Natural killer cell (primary cell): ENCODE data around the gene PCDHA4. TPM values are rescaled to one million over a fixed set of nuclear protein-coding genes. Genes with fewer than 3 reads are reported as not detected.
"Not testable (repeated sequence)": the region's sequence is repeated elsewhere in the genome, so short reads cannot be mapped to it uniquely, and the experiment has no call there.

ENCODE experiments used
- ATAC-seq, 3 donors: fragments of 150-1000 bp in 2 of 3; fragments of 200-7000 bp in 1 of 3; cut with Tn5 transposase; 1 replicate in 1 of 3; 2 replicates in 2 of 3; pipeline ENCODE4 v1.10.0; 2021; ENCODE audit warnings: mild to moderate bottlenecking in 2 of 3, moderate library complexity in 2 of 3
- DNase-seq, 2 donors: peaks; one replicate each; pipeline versions ENCODE4 v3.0.0 to v3.0.0-alpha.2; 2013 to 2021; ENCODE audit warnings: mixed read lengths in 1 of 2
- H3K27ac ChIP-seq: one replicate; pipeline ENCODE4 v1.5.1; 2013; ENCODE audit warnings: mild to moderate bottlenecking, low read length
- H3K27me3 ChIP-seq: one replicate; pipeline ENCODE4 v1.6.1; 2013; ENCODE audit warnings: low read length; ENCODE audit not compliant: control insufficient read depth, insufficient read depth
- H3K36me3 ChIP-seq: one replicate; pipeline ENCODE4 v1.6.1; 2013; ENCODE audit warnings: low read length; ENCODE audit not compliant: control insufficient read depth, insufficient read depth
- H3K4me1 ChIP-seq: one replicate; pipeline ENCODE4 v1.6.1; 2013; ENCODE audit warnings: low read length; ENCODE audit not compliant: control insufficient read depth, insufficient read depth
- H3K4me3 ChIP-seq: one replicate; pipeline ENCODE4 v1.5.1; 2013; ENCODE audit warnings: low read length
- H3K9me3 ChIP-seq: one replicate; pipeline ENCODE4 v1.6.1; 2013; ENCODE audit warnings: low read length; ENCODE audit not compliant: control insufficient read depth, insufficient read depth
- H3K27ac Mint-ChIP-seq, 2 donors: one replicate each; pipeline ENCODE4 v1.8.0; 2022; ENCODE audit warnings: mild to moderate bottlenecking in 2 of 2, mixed read lengths in 2 of 2, moderate library complexity in 1 of 2
- H3K27me3 Mint-ChIP-seq, 2 donors: one replicate each; pipeline ENCODE4 v1.8.0; 2022; ENCODE audit warnings: low read depth in 2 of 2, mixed read lengths in 2 of 2
- H3K36me3 Mint-ChIP-seq: one replicate; pipeline ENCODE4 v1.8.0; 2022; ENCODE audit warnings: mixed read lengths
- H3K4me1 Mint-ChIP-seq, 2 donors: one replicate each; pipeline ENCODE4 v1.8.0; 2022; ENCODE audit warnings: mixed read lengths in 2 of 2
- H3K4me3 Mint-ChIP-seq: one replicate; pipeline ENCODE4 v1.8.0; 2022; ENCODE audit warnings: mild to moderate bottlenecking, moderate library complexity, mixed read lengths
- H3K9me3 Mint-ChIP-seq, 2 donors: one replicate each; pipeline ENCODE4 v1.8.0; 2022; ENCODE audit warnings: mixed read lengths in 2 of 2
- whole genome bisulfite sequencing: methylation state at CpG from one replicate; pipeline ENCODE4 v1.1.7; 2013; ENCODE audit warnings: missing lambda C conversion rate; ENCODE audit not compliant: insufficient coverage; 5-methylcytosine and 5-hydroxymethylcytosine counted together
- intact Hi-C: fragments of 100-400 bp; cut with micrococcal nuclease; formaldehyde crosslinking; loops from one replicate; pipeline ENCODE4 v1.14.2; 2022
- total RNA-seq, 4 donors: library from RNA; stranded (reverse); fragments of 120-200 nt in 1 of 4; gene quantifications; one replicate each; pipeline versions ENCODE4 v1.2.3 to v1.2.4, GENCODE V29; 2013 to 2022
- TF ChIP-seq, protein P1 (sequence below): fragments of 200-600 bp; IDR thresholded peaks from one replicate; pipeline ENCODE4 v1.8.0; 2022; ENCODE audit warnings: antibody characterized with exemption

PCDHA4 gene
- total RNA-seq, 3 donors from 2014 or later (not counting 1 experiment from before 2014, with no cell fraction given), result not detected

DNA sequence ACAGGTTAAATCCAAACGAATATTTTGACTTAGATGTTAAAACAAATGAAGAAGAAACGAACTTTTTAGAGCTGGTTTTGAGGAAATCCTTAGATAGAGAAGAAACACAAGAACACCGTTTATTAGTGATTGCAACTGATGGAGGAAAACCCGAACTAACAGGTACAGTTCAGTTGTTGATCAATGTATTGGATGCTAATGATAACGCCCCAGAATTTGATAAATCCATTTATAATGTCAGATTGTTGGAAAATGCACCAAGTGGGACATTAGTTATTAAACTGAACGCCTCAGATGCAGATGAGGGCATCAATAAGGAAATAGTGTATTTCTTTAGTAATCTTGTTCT lies 15.4 kb downstream of the PCDHA4 start:
- Mint-ChIP-seq H3K27me3 (peaks cover 12 to 13% of the 10 kb centered on the region in 2 donors), H3K9me3 (peaks cover 5 to 6% of the 10 kb centered on the region in 2 donors), H3K27ac (no peak overlapping the region), H3K36me3 (peaks cover under 1% of the 10 kb centered on the region), H3K4me3 (no peak overlapping the region), H3K4me1 (no peaks in the 10 kb centered on the region)
- Histone ChIP-seq H3K27me3 (peaks cover 3% of the 10 kb centered on the region), H3K27ac (no peak overlapping the region), H3K9me3 (peaks cover 12% of the 10 kb centered on the region), H3K36me3 (no peaks in the 10 kb centered on the region), H3K4me3 (no peak overlapping the region), H3K4me1 (no peaks in the 10 kb centered on the region)
- WGBS, result 32% methylated on average over 6 of the region's 6 CpGs
- TF ChIP-seq, protein P1, sequence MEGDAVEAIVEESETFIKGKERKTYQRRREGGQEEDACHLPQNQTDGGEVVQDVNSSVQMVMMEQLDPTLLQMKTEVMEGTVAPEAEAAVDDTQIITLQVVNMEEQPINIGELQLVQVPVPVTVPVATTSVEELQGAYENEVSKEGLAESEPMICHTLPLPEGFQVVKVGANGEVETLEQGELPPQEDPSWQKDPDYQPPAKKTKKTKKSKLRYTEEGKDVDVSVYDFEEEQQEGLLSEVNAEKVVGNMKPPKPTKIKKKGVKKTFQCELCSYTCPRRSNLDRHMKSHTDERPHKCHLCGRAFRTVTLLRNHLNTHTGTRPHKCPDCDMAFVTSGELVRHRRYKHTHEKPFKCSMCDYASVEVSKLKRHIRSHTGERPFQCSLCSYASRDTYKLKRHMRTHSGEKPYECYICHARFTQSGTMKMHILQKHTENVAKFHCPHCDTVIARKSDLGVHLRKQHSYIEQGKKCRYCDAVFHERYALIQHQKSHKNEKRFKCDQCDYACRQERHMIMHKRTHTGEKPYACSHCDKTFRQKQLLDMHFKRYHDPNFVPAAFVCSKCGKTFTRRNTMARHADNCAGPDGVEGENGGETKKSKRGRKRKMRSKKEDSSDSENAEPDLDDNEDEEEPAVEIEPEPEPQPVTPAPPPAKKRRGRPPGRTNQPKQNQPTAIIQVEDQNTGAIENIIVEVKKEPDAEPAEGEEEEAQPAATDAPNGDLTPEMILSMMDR, result no peak
- ATAC-seq (no peak), DNase-seq (no peak)
- intact Hi-C loops, result no loop called here

DNA sequence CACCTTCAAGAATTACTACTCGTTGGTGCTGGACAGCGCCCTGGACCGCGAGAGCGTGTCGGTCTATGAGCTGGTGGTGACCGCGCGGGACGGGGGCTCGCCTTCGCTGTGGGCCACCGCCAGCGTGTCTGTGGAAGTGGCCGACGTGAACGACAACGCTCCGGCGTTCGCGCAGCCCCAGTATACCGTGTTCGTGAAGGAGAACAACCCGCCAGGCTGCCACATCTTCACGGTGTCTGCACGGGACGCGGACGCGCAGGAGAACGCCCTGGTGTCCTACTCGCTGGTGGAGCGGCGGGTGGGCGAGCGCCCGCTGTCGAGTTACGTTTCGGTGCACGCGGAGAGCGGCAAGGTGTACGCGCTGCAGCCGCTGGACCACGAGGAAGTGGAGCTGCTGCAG lies 16.1 kb downstream of the PCDHA4 start:
- not testable (repeated sequence) for H3K4me1 Mint-ChIP-seq
- 60% methylated on average over 48 of the region's 48 CpGs for WGBS

DNA sequence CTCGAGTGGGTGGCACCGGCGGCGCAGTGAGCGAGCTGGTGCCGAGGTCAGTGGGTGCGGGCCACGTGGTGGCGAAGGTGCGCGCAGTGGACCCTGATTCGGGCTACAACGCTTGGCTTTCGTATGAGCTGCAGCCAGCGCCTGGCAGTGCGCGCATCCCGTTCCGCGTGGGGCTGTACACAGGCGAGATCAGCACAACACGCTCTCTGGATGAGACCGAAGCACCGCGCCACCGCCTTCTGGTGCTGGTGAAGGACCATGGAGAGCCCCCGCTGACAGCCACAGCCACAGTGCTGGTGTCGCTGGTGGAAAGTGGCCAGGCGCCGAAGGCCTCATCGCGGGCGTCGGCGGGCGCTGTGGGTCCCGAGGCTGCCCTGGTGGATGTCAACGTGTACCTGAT lies 16.6 kb downstream of the PCDHA4 start:
- H3K36me3 Mint-ChIP-seq, result peaks cover 7% of the 10 kb centered on the region
- TF ChIP-seq, protein P1, result no peak
- no peak overlapping the region for H3K4me3 Mint-ChIP-seq
- intact Hi-C loops, result no loop called here
- peaks cover 15 to 16% of the 10 kb centered on the region in 2 donors for H3K27me3 Mint-ChIP-seq
- no peak overlapping the region for H3K27ac Mint-ChIP-seq
- no peaks in the 10 kb centered on the region for H3K4me1 ChIP-seq
- 61% methylated on average over 38 of the region's 38 CpGs for WGBS
- no peaks in the 10 kb centered on the region for H3K36me3 ChIP-seq
- H3K27me3 ChIP-seq, result peaks cover 7% of the 10 kb centered on the region
- H3K4me1 Mint-ChIP-seq, result no peaks in the 10 kb centered on the region
- peaks cover 15% of the 10 kb centered on the region for H3K9me3 ChIP-seq
- no peak for DNase-seq
- ATAC-seq, result no peak
- H3K27ac ChIP-seq, result no peak overlapping the region
- H3K4me3 ChIP-seq, result no peak overlapping the region
- peaks cover 4 to 9% of the 10 kb centered on the region in 2 donors for H3K9me3 Mint-ChIP-seq

More for the DNA sequence above, 16.1 kb downstream of the PCDHA4 start:
- H3K4me3 ChIP-seq, H3K27ac ChIP-seq, H3K4me1 ChIP-seq, H3K36me3 Mint-ChIP-seq, H3K36me3 ChIP-seq, H3K27ac Mint-ChIP-seq, DNase-seq, ATAC-seq, H3K4me3 Mint-ChIP-seq, H3K27me3 ChIP-seq, intact Hi-C loops, H3K9me3 Mint-ChIP-seq: not testable (repeated sequence)
- peaks cover 12% of the 10 kb centered on the region for H3K9me3 ChIP-seq
- H3K27me3 Mint-ChIP-seq, result peaks cover 15 to 16% of the 10 kb centered on the region in 2 donors

DNA sequence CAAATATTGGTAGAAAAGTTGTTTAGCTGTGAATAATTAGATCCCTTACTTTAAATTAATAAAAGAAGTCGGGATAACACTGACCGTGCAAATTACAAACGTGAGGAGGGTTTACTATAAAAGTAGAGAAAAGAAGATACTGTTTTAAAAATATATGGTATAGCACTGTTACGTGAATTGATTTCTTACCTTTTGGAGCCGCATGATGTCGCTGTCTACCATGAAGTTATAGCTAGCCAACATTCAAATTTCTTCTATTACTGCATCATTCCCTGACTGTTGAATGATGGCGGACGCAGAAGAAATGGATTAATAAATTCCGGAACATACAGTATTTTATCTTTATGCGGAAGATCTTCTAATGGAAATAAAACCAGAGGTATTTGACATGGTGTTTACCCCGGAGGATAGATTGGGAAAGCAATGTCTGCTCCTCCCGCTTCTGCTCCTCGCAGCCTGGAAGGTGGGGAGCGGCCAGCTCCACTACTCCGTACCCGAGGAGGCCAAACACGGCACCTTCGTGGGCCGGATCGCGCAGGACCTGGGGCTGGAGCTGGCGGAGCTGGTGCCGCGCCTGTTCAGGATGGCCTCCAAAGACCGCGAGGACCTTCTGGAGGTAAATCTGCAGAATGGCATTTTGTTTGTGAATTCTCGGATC lies 21.0 kb downstream of the PCDHA4 start, which contains the start of gene PCDHA6:
Gene PCDHA6, plus strand, starts transcription at position 257 of the 658 bp plus-strand sequence. Its CDS starts 132 bp downstream, at position 389.
- 33% methylated on average over 23 of the region's 27 CpGs for WGBS
- Mint-ChIP-seq H3K4me1 (no peaks in the 10 kb centered on the region), H3K9me3 (peaks cover 5 to 16% of the 10 kb centered on the region in 2 donors), H3K27ac (no peak within 1 kb of the TSS), H3K27me3 (peaks cover 16 to 23% of the 10 kb centered on the region in 2 donors), H3K36me3 (peaks cover 13% of the 10 kb centered on the region), H3K4me3 (no peak within 1 kb of the TSS)
- peaks cover 14% of the 10 kb centered on the region for H3K27me3 ChIP-seq
- H3K9me3 ChIP-seq, result peaks cover 19% of the 10 kb centered on the region
- H3K27ac ChIP-seq, result no peak within 1 kb of the TSS
- no peak for DNase-seq
- TF ChIP-seq, protein P1, result no peak
- no peak within 1 kb of the TSS for H3K4me3 ChIP-seq
- no peaks in the 10 kb centered on the region for H3K36me3 ChIP-seq
- intact Hi-C loops, result no loop called here
- no peak for ATAC-seq
- H3K4me1 ChIP-seq, result no peaks in the 10 kb centered on the region
